H1 (cell line): ENCODE data around the gene EPG5. TPM values are rescaled to one million over a fixed set of nuclear protein-coding genes. Genes with fewer than 3 reads are reported as not detected.

Experiments
- CTCF ChIA-PET: fragments of 300-600 bp; sonication (Branson Sonifier 250); formaldehyde crosslinking; loops from one replicate; lab custom pipeline; 2021; ENCODE audit not compliant: partially characterized antibody; lab: Charles Lee
- POLR2A ChIA-PET: fragments of 300-600 bp; sonication (Branson Sonifier 250); formaldehyde crosslinking; loops from one replicate; lab custom pipeline; 2021; ENCODE audit warnings: inconsistent platforms; ENCODE audit not compliant: partially characterized antibody; lab: Charles Lee
- DNase-seq, 2 experiments: peaks; one replicate each; pipeline versions ENCODE4 v3.0.0 to v3.0.0-alpha.2; 2010 to 2022; ENCODE audit warnings: low spot score in 2 of 2, low read depth in 1 of 2, mixed read lengths in 1 of 2
- FAIRE-seq: peaks from 2 replicates; lab custom pipeline; 2011; peaks lifted over from hg19 to GRCh38; lab: Jason Lieb, UNC
- H2AFZ ChIP-seq: 2 replicates; pipeline ENCODE4 v1.8.1; 2012; ENCODE audit warnings: low read length, inconsistent platforms
- H2AK5ac ChIP-seq: 2 replicates; pipeline ENCODE4 v1.6.1; 2013; ENCODE audit warnings: low read depth, low read length
- H2BK120ac ChIP-seq: replicated peaks from 2 replicates; pipeline ENCODE3; 2013; ENCODE audit warnings: low read depth, low read length, inconsistent platforms
- H2BK12ac ChIP-seq: 2 replicates; pipeline ENCODE4 v1.6.1; 2013; ENCODE audit warnings: low read depth, low read length
- H2BK15ac ChIP-seq: 2 replicates; pipeline ENCODE4 v1.6.1; 2013; ENCODE audit warnings: low read length
- H2BK20ac ChIP-seq: 2 replicates; pipeline ENCODE4 v1.6.1; 2013; ENCODE audit warnings: low read length
- H2BK5ac ChIP-seq: 2 replicates; pipeline ENCODE4 v1.6.1; 2013; ENCODE audit warnings: low read depth, low read length
- H3K14ac ChIP-seq: 2 replicates; pipeline ENCODE4 v1.6.1; 2013; ENCODE audit warnings: inconsistent platforms; ENCODE audit not compliant: insufficient read length
- H3K18ac ChIP-seq: 2 replicates; pipeline ENCODE4 v1.6.1; 2013; ENCODE audit warnings: low read length; ENCODE audit errors: extremely low read depth
- H3K23ac ChIP-seq: 2 replicates; pipeline ENCODE4 v1.6.1; 2013; ENCODE audit warnings: inconsistent platforms; ENCODE audit not compliant: insufficient read length
- H3K23me2 ChIP-seq: 2 replicates; pipeline ENCODE4 v1.6.1; 2013; ENCODE audit warnings: low read depth, low read length
- H3K27ac ChIP-seq: 2 replicates; pipeline ENCODE4 v1.6.1; 2011; ENCODE audit warnings: low read depth, low read length, inconsistent platforms
- H3K27me3 ChIP-seq, 4 experiments: replicated peaks in 1 of 4; 1 replicate in 1 of 4; 2 replicates in 3 of 4; pipeline versions ENCODE4 v1.6.1 to v1.8.1; 2011 to 2013; ENCODE audit warnings: low read length in 3 of 4, mild to moderate bottlenecking in 3 of 4, inconsistent platforms in 2 of 4, mixed read lengths in 2 of 4, moderate library complexity in 1 of 4; ENCODE audit not compliant: control insufficient read depth in 3 of 4, insufficient read depth in 3 of 4; ENCODE audit errors: extremely low read depth in 1 of 4
- H3K36me3 ChIP-seq, 4 experiments: 2 replicates each; pipeline versions ENCODE4 v1.6.1 to v1.8.1; 2011 to 2013; ENCODE audit warnings: mild to moderate bottlenecking in 4 of 4, low read length in 3 of 4, moderate library complexity in 2 of 4, control low read depth in 1 of 4, inconsistent platforms in 1 of 4; ENCODE audit not compliant: insufficient read depth in 4 of 4, control insufficient read depth in 2 of 4
- H3K4ac ChIP-seq: replicated peaks from 2 replicates; pipeline ENCODE3; 2013; ENCODE audit warnings: low read length, low read depth, mixed read lengths, inconsistent platforms; ENCODE audit not compliant: insufficient read length
- H3K4me1 ChIP-seq, 4 experiments: replicated peaks in 1 of 4; 1 replicate in 1 of 4; 2 replicates in 3 of 4; pipeline versions ENCODE4 v1.6.1 to v1.8.1; 2011 to 2013; ENCODE audit warnings: low read length in 3 of 4, inconsistent platforms in 2 of 4, mixed read lengths in 1 of 4; ENCODE audit not compliant: insufficient read depth in 4 of 4, control insufficient read depth in 3 of 4
- H3K4me2 ChIP-seq, 2 experiments: 2 replicates each; pipeline versions ENCODE4 v1.6.1 to v1.8.1; 2011 to 2013; ENCODE audit warnings: low read depth in 2 of 2, low read length in 2 of 2, control low read depth in 1 of 2, inconsistent platforms in 1 of 2, mild to moderate bottlenecking in 1 of 2; ENCODE audit not compliant: insufficient read depth in 1 of 2
- H3K4me3 ChIP-seq, 4 experiments: fragments of 200-600, 300-600 bp in 1 of 4; sonication (generic), shearing (Covaris generic), sonication (Bioruptor Twin) in 1 of 4; 2 replicates each; pipeline versions ENCODE4 v1.5.1 to v1.8.1; 2011 to 2016; ENCODE audit warnings: low read length in 4 of 4, low read depth in 3 of 4, control low read depth in 2 of 4, inconsistent platforms in 2 of 4, mild to moderate bottlenecking in 2 of 4, mixed read lengths in 1 of 4, moderate library complexity in 1 of 4; ENCODE audit not compliant: insufficient read depth in 2 of 4; ENCODE audit errors: extremely low read depth in 1 of 4
- H3K56ac ChIP-seq: replicated peaks from 2 replicates; pipeline ENCODE3; 2013; ENCODE audit warnings: low read depth, mild to moderate bottlenecking, mixed read lengths, low read length, inconsistent platforms; ENCODE audit not compliant: insufficient read length
- H3K79me1 ChIP-seq: 2 replicates; pipeline ENCODE4 v1.6.1; 2013; ENCODE audit warnings: low read depth, low read length, control low read depth
- H3K79me2 ChIP-seq, 2 experiments: 2 replicates each; pipeline versions ENCODE4 v1.6.1 to v1.8.1; 2012 to 2013; ENCODE audit warnings: low read length in 2 of 2, mild to moderate bottlenecking in 2 of 2, inconsistent platforms in 1 of 2; ENCODE audit not compliant: insufficient read depth in 2 of 2, control insufficient read depth in 1 of 2
- H3K9ac ChIP-seq, 4 experiments: replicated peaks in 1 of 4; 1 replicate in 1 of 4; 2 replicates in 3 of 4; pipeline versions ENCODE4 v1.6.1 to v1.8.1; 2011 to 2013; ENCODE audit warnings: low read depth in 3 of 4, low read length in 3 of 4, control low read depth in 2 of 4, mild to moderate bottlenecking in 2 of 4, moderate library complexity in 2 of 4, inconsistent platforms in 1 of 4; ENCODE audit errors: extremely low read depth in 1 of 4
- H3K9me3 ChIP-seq, 2 experiments: 2 replicates each; pipeline versions ENCODE4 v1.6.1 to v1.8.1; 2012 to 2013; ENCODE audit warnings: mild to moderate bottlenecking in 2 of 2, moderate library complexity in 2 of 2, control low read depth in 1 of 2, inconsistent platforms in 1 of 2, low read depth in 1 of 2, low read length in 1 of 2, mixed read lengths in 1 of 2; ENCODE audit not compliant: insufficient read depth in 2 of 2
- H4K20me1 ChIP-seq, 2 experiments: replicated peaks in 1 of 2; 2 replicates each; pipeline versions ENCODE3 to v1.8.1; 2011 to 2013; ENCODE audit warnings: inconsistent platforms in 2 of 2, low read length in 2 of 2, mild to moderate bottlenecking in 1 of 2; ENCODE audit not compliant: insufficient read depth in 2 of 2, control insufficient read depth in 1 of 2
- H4K5ac ChIP-seq: 2 replicates; pipeline ENCODE4 v1.6.1; 2013; ENCODE audit warnings: low read length, low read depth, mixed read lengths, inconsistent platforms; ENCODE audit not compliant: insufficient read length
- H4K8ac ChIP-seq: 2 replicates; pipeline ENCODE4 v1.8.0; 2013; ENCODE audit warnings: mild to moderate bottlenecking, moderate library complexity, low read length, inconsistent platforms; ENCODE audit not compliant: insufficient read depth; ENCODE audit errors: extremely low read depth
- H4K91ac ChIP-seq: replicated peaks from 2 replicates; pipeline ENCODE3; 2013; ENCODE audit warnings: low read length, mixed read lengths, inconsistent platforms; ENCODE audit not compliant: insufficient read length
- BACH1 ChIP-seq: IDR thresholded peaks from 2 replicates; pipeline ENCODE4 v1.6.1; 2012; ENCODE audit warnings: low read length, improper control_type of control experiment
- JUN ChIP-seq: IDR thresholded peaks from 2 replicates; pipeline ENCODE4 v1.6.1; 2011; ENCODE audit warnings: low read depth, mild to moderate bottlenecking, improper control_type of control experiment, low read length
- JUND ChIP-seq: IDR thresholded peaks from 2 replicates; pipeline ENCODE4 v1.6.1; 2011; ENCODE audit warnings: mild to moderate bottlenecking, improper control_type of control experiment, low read length
- WGBS, 2 experiments: shearing (Covaris generic) in 1 of 2; methylation state at CpG; one replicate each; pipeline versions ENCODE4 v1.1.6 to v1.1.7; 2013 to 2015; ENCODE audit warnings: low lambda C conversion rate in 2 of 2, mixed read lengths in 2 of 2, inconsistent platforms in 1 of 2, low coverage in 1 of 2, missing lambda C conversion rate in 1 of 2; ENCODE audit not compliant: insufficient replicate concordance in 2 of 2, insufficient coverage in 1 of 2, insufficient read length in 1 of 2; ENCODE audit errors: extremely low coverage in 1 of 2, missing lambda C conversion rate in 1 of 2; 5-methylcytosine and 5-hydroxymethylcytosine counted together
- polyA plus RNA-seq, 7 experiments: library from polyadenylated mRNA; depleted of rRNA in 3 of 7; stranded (reverse) in 5 of 7; unstranded in 2 of 7; fragments of >200 nt in 5 of 7; fragments of 200-250 nt in 2 of 7; gene quantifications; 1 replicate in 5 of 7; 2 replicates in 1 of 7; 4 replicates in 1 of 7; pipeline versions ENCODE4 v1.2.1 to v1.2.3, GENCODE V29; 2011 to 2013; ENCODE audit warnings: missing spikeins in 2 of 7, mixed read lengths in 2 of 7
- total RNA-seq: library from RNA; stranded (reverse); fragmentation: NEBNext Ultra II Directional; extraction: Animal tissue kit (Norgen Biotek cat#: 25700); gene quantifications from 2 replicates; pipeline ENCODE4 v1.2.1, GENCODE V29; 2021

The EPG5 gene
- total and polyA plus RNA-seq, 2 of the 8 experiments (the other 6 are each of a cell fraction or from before 2014, with no cell fraction given): 14.1 to 18.3 TPM

DNA sequence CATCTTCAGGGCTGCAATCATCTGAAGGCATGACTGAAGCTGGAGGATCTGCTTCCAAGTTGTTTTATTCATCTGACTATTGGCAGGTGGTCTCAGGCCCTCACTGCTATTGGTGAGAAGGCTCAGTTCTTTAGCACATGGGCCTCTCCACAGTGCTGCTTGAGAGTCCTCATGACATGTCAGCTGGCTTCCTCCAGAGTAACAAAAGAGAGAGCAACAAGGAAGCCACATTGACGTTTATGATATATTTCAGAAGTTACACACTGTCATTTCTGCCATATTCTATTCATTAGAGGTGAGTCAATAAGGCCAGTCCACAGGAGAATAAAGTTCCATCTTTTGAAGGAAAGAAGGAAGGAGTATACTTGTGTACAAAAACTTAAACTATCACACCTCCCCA, 149.6 kb downstream of the EPG5 start:
- Histone ChIP-seq H2BK20ac (no peak overlapping the region), H2BK15ac (no peak overlapping the region), H4K20me1 (no peaks in the 10 kb centered on the region), H3K56ac (no peak overlapping the region), H4K91ac (no peak overlapping the region), H3K36me3 (no peaks in the 10 kb centered on the region), H3K9ac (no peak overlapping the region), H3K4me1 (peaks cover 0 to 3% (median 0%) of the 10 kb centered on the region in 4 experiments; a peak in 1 of 7 replicates), H2BK120ac (no peak overlapping the region), H3K79me1 (no peaks in the 10 kb centered on the region), H3K18ac (no peak overlapping the region), H3K4me3 (no peak overlapping the region), H4K8ac (no peak overlapping the region), H2BK5ac (no peak overlapping the region), H2BK12ac (no peak overlapping the region), H3K4me2 (no peak overlapping the region), H3K79me2 (no peaks in the 10 kb centered on the region), H3K14ac (no peak overlapping the region), H3K4ac (no peak overlapping the region), H2AFZ (no peak overlapping the region), H2AK5ac (no peak overlapping the region), H3K27ac (no peak overlapping the region), H3K27me3 (no peaks in the 10 kb centered on the region), H4K5ac (no peak overlapping the region), H3K23ac (no peak overlapping the region), H3K23me2 (no peaks in the 10 kb centered on the region), H3K9me3 (no peaks in the 10 kb centered on the region)
- DNase-seq: no peak
- POLR2A ChIA-PET: no interaction called here
- no peak for FAIRE-seq
- CTCF ChIA-PET: interaction anchor here (3.6 kb wide), 1 partner anchor 10 kb away, joined by 21 read pairs; no protein-coding TSS in a partner anchor
- 82% methylated on average over 1 of the region's 1 CpG; no CpG with 5 or more reads in 1 of the 2 experiments for WGBS, 2 experiments
- TF ChIP-seq BACH1 (no peak), JUN (no peak), JUND (no peak)
